Measurements from ENCODE around the gene MEI1.
"Not testable (repeated sequence)": the region's sequence is repeated elsewhere in the genome, so short reads cannot be mapped to it uniquely, and the experiment has no call there.

The MEI1 gene

DNA sequence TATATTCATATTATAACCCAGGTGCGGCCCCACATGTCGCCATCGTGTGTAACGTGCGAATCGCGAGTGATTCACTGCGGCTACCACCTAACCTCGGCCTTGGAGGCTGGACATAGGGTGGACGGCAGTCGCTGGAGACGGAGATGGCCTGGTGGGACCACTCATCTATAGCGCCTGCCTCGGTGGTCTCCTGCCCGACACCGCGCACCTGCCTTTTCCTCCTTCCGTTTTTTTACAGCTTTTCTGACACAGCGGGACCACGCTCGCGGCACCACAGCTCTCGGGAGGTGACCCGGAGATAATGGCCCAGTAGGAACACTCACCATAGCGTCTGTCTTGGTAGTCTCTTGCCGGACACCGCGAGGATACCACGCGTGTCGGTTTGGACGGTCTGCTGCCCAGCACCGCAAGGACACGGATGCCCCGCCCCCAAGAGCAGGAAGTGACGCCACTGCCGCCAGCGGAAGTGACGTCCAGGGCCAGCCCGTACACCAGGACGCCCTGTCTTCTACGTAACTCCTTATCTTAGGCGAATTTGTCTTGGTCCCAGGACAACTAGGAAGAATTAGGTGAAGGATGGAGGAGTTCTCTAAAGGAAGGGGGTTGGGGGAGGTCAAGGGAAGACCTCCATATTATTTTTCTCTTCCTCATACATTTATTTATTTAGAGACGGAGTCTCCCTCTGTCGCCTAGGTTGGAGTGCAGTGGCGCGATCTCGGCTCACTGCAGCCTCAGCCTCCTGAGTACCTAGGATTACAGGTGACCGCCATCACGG, 17.1 kb upstream of the MEI1 start:
- peak; percentile 69 to 70 for DNase-seq (ENCODE audit: low read depth in 2 of 2, low spot score in 1 of 2)

DNA sequence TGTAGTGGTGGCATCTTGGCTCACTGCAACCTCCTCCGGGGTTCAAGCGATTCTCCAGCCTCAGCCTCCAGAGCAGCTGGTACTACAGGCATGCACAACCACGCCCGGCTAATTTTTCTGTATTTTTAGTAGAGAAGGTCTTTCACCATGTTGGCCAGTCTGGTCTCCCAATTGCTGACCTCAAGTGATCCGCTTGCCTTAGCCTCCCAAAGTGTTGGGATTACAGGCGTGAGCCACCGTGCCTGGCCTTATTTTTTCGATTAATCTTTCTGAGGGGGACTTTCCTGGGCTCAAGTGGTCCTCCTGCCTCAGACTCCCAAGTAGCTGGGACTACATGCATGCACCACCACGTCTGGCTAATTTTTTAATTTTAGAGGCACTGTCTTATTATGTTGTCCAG, 16.3 kb upstream of the MEI1 start:
- DNase-seq (ENCODE audit: low read depth in 2 of 2, low spot score in 1 of 2), result no peak

DNA sequence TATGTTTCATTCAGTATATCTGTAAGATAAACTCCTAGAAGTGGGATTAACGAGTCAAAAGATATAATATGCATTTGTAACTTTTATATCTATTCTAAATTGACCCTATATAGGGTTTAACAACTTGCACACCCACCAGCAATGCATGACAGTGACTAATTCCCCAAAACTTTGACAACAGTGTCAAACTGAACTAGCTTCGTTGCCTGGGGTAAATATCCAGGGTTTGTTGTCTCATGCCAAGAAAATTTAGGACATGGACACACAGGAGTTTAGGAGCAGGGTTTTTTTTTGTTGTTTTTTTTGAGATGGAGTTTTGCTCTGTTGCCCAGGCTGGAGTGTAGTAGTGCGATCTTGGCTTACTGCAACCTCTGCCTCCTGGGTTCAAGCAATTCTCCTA, 15.7 kb upstream of the MEI1 start:
- DNase-seq (ENCODE audit: low read depth in 2 of 2, low spot score in 1 of 2), result no peak

- no peak for DNase-seq (ENCODE audit: low read depth in 2 of 2, low spot score in 1 of 2)
These were observed 15.1 kb upstream of the MEI1 start for GRCh38 chr22:41684194-41684593.

GRCh38 chr22:41686890-41687289, 12.4 kb upstream of the MEI1 start:
- DNase-seq (ENCODE audit: low read depth in 2 of 2, low spot score in 1 of 2), result not testable (repeated sequence)

GRCh38 chr22:41687901-41688364, 11.4 kb upstream of the MEI1 start:
- no peak for DNase-seq (ENCODE audit: low read depth in 2 of 2, low spot score in 1 of 2)

DNA sequence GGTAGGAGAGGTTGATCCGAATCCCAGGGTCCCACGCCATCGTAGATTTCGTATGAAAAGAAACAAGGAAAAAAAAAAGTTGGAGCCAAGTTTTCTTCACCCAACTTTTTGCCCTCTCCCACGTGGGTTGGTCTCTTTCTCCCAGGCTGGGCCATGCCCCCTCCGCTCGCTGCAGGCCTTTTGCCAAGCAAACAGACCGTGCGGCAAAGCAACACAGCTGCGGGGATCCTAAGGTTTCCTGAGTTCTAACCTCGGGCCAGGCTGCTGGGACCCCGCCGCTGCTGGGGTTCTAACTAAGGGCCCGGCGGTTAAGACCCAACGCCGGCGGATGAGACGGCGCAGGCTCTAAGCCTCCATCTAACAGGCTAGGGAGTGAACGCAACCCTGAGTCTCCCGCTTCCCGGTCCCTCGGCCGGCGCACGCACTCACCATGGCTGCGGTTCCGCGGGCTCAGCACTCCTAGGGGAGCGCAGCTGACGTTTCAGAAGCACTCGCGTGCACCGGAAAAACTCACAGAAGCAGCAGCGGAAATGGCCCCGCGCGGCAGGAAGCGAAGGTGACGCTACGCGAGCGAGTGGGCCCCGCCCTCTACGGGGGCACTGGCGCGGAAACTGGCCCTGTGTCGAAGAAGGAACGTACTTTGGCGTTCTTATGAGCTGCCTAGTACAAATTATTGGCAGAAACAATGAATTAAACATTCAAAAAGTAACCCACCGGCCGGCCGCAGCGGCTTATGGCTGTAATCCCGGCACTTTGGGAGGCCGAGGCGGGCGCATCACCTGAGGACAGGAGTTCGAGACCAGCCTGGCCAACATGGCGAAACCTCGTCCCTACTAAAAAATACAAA, 10.7 kb upstream of the MEI1 start, which contains the start of gene SNU13:
Gene SNU13, minus strand, starts transcription at position 503 of the 847 bp plus-strand sequence. Its CDS starts 71 bp downstream, at position 432.
- peak; percentile 83 to 84 for DNase-seq (ENCODE audit: low read depth in 2 of 2, low spot score in 1 of 2)

- no peak for DNase-seq (ENCODE audit: low read depth in 2 of 2, low spot score in 1 of 2)
These were observed 8.8 kb upstream of the MEI1 start for GRCh38 chr22:41690476-41690875.

GRCh38 chr22:41695211-41695610, 4.1 kb upstream of the MEI1 start:
- DNase-seq (ENCODE audit: low read depth in 2 of 2, low spot score in 1 of 2), result no peak

GRCh38 chr22:41696703-41697102, 2.6 kb upstream of the MEI1 start:
- DNase-seq (ENCODE audit: low read depth in 2 of 2, low spot score in 1 of 2), result no peak

DNA sequence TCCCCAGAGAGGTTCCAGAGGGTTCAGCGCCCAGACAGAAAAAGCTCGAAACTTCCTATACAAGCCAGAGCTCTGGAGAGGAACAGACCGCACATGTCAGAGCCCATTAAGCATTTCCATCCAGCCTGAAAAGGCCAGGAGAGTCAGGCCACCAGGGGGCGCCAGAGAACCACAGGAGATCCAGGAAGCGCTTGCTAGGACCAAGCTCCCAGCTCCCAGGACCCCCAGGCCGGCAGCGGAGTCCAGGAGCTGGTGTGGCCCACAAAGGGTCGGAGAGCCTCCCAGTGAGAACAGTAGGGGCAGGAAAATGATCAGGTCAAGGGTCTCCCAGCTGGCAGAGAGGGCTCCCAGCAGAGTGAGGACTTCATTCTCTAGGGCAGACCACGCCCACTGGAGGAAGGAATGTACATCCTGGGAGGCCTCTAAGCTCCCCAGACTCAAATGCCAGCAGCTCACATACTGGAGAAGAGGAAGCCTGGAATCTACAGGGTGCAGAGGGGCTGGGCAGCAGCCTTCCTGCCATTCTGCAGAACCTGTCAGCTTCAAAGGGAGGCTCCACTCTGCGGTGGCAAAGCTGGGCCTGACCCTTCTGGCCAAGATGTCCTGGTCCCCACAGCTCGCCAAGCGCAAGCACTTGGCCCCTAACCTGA, 2.1 kb upstream of the MEI1 start:
- DNase-seq (ENCODE audit: low read depth in 2 of 2, low spot score in 1 of 2), result peak; percentile 79 to 98

DNA sequence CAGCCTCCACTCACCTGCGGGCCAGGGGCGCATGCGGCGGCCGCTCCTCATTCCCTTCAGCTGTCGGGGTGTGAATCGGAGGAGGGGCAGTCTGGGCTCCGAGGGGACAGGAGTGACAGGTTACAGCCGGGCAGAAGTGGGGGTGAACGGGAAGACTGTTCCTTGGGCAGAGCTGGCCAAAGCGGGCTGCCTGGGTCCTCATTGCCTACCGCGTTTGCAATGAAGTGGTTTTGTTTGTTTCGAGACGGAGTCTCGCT, 733 bp downstream of the MEI1 start:
- no peak for DNase-seq (ENCODE audit: low read depth in 2 of 2, low spot score in 1 of 2)

DNA sequence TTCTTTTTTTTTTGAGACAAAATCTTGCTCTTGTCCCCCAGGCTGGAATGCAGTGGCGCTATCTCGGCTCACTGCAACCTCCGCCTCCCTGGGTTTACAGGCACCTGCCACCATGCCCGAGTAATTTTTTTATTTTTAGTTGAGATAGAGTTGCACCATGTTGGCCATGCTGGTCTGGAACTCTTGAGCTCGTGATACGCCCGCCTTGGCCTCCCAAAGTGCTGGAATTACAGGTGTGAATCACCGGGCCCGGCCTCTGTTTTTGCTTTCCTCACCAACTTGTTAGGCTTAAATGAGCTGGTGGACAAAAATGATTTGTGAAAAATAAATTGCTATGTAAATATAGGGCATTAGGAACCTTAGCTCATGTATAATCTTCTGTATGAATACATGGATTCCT, 3.5 kb downstream of the MEI1 start:
- no peak for DNase-seq (ENCODE audit: low read depth in 2 of 2, low spot score in 1 of 2)

GRCh38 chr22:41709341-41709740, 10.0 kb downstream of the MEI1 start:
- DNase-seq (ENCODE audit: low read depth in 2 of 2, low spot score in 1 of 2), result no peak

- DNase-seq (ENCODE audit: low read depth in 2 of 2, low spot score in 1 of 2), result no peak
These were observed 13.7 kb downstream of the MEI1 start for GRCh38 chr22:41713004-41713403.

DNA sequence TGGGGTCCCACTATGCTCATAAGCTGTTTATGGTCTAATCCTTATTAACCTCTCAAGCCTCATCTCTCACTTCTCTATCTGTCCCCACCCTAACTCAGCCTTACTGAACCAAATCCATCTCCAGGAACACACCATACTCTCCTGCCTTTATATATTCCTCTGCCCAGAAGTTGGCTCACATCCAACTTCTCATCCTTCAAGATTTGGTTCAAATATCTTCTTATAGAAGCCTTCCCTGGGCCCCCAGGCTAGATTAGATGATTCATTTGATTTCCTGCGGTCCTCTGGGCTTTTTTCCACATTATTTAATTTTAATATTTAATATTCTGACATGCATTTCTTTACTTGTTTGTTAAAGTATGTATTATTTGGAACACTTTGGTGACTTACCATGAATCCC, 23.2 kb downstream of the MEI1 start:
- no peak for DNase-seq (ENCODE audit: low read depth in 2 of 2, low spot score in 1 of 2)

GRCh38 chr22:41725510-41726110, 26.3 kb downstream of the MEI1 start:
- DNase-seq (ENCODE audit: low read depth in 2 of 2, low spot score in 1 of 2), result no peak

DNA sequence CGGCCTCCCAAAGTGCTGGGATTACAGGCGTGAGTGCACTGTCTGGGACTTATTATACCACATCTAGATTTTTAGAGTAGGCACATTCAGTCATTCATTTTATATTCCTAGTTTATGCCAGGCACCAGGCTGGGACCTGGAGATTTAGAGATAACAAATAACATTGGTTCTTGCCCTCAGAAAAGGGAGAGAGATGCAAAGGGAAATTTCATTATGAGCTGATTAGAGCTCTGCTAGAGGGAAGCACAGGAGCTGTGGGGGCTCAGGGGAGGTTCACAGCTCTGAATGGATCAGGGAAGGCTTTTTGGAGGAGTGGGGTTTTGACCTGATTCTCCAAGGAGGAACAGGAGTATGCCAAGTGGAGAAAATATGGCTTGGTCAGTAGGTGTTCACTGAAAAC, 32.3 kb downstream of the MEI1 start:
- DNase-seq (ENCODE audit: low read depth in 2 of 2, low spot score in 1 of 2), result no peak

DNA sequence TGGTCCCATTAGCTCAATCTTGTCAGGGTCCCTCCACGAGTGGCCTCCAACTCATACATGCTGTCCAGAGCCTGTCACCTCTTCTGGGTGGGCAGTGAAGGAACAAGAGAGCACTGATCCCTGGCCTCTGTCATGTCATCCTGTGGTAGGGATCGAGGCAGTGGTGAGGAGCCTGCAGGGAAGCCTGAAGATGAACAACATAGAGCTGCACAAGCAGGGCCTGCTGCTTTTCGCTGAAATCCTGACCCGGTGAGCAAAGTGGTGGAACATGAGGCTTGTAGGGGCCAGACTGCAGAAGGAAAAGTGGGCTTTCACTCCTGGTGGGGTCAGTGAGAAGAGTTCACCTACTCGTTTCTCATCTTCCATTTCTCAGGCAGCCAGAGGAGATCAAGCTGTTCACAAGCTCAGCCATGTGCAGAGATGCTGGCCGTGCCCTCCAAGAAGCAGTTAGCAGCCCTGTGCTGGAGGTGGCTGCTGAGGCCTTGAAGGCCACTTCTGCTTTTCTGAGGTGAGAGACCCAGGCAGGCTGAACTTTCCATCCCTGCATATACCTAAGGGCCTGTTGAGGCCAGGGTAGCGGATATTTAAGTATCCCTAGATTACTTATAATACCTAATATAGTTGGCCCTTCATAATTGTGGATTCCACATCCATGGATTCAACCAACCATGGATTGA, 32.9 kb downstream of the MEI1 start:
- DNase-seq (ENCODE audit: low read depth in 2 of 2, low spot score in 1 of 2), result no peak

GRCh38 chr22:41733241-41733640, 33.9 kb downstream of the MEI1 start:
- not testable (repeated sequence) for DNase-seq (ENCODE audit: low read depth in 2 of 2, low spot score in 1 of 2)

- no peak for DNase-seq (ENCODE audit: low read depth in 2 of 2, low spot score in 1 of 2)
These were observed 40.3 kb downstream of the MEI1 start for GRCh38 chr22:41739576-41739975.

Data from stimulated activated CD8-positive, alpha-beta memory T cell treated with anti-CD3 and anti-CD28 coated beads, Interleukin-4, amount 100 ng/mL, for 4 hours (primary cell).